Lung microvascular endothelial cell (primary cell): Measurements from ENCODE around the gene JUP. TPM values are rescaled to one million over a fixed set of nuclear protein-coding genes. Genes with fewer than 3 reads are reported as not detected.
"Not testable (repeated sequence)": the region's sequence is repeated elsewhere in the genome, so short reads cannot be mapped to it uniquely, and the experiment has no call there.

Experiments
- DNase-seq, 2 donors: peaks; one replicate each; pipeline versions ENCODE4 v3.0.0 to v3.0.0-alpha.2; 2010; ENCODE audit warnings: low read depth in 2 of 2
- total RNA-seq: library from RNA; depleted of rRNA; stranded (reverse); fragments of >200 nt; gene quantifications from 2 replicates; pipeline ENCODE4 v1.2.1, GENCODE V29; 2014

The JUP gene
- total RNA-seq = 216 and 333 TPM in 2 replicates

- DNase-seq = peak; percentile 100
Measured at GRCh38 chr17:41786227-41787020, at the start of gene JUP. JUP (minus strand) TSS chr17:41786711; CDS start chr17:41771854, 14,857 bp downstream.

GRCh38 chr17:41835800-41836549 is 49.5 kb upstream of the JUP start, which contains the start of gene NT5C3B:
NT5C3B (minus strand) TSS chr17:41836232; CDS start chr17:41836193, 39 bp downstream.
- peak; percentile 49 to 67 for DNase-seq

DNA sequence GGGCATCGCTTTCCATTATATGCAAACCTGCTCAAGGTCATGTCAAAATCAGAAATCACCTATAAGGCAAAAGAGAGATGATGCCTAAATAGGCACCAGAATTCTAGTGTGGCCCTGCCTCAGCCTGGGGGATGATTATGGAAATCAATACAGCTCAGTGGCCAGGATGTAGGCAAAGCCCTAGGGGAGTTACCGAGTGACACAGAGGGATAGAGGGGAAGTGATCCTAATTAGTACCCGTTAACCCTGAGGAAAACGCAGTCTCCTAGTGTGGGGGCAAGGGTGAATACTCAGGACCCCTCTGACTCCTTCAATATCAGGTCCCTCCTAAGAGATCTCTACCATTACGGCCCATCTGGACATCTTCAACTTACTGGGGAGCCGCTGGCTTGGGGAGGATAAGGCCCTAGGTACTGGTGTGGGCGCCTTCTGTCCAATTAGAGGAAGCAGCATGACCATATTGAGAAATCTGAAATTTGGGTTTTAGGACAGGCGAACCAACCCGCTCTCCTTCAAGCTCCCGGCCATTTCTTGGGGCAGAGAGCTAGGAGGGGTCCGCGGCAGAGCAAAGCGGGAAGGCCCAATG is 48.8 kb upstream of the JUP start:
- DNase-seq = peak in 1 of 2 donors; percentile 7

- not testable (repeated sequence) for DNase-seq
Measured at GRCh38 chr17:41829961-41830360, 43.5 kb upstream of the JUP start.

- DNase-seq = no peak
Measured at GRCh38 chr17:41825175-41825845, 38.8 kb upstream of the JUP start.

GRCh38 chr17:41824086-41824485 is 37.6 kb upstream of the JUP start:
- DNase-seq = no peak

- DNase-seq = no peak
Measured at GRCh38 chr17:41823580-41823979, 37.1 kb upstream of the JUP start.

DNA sequence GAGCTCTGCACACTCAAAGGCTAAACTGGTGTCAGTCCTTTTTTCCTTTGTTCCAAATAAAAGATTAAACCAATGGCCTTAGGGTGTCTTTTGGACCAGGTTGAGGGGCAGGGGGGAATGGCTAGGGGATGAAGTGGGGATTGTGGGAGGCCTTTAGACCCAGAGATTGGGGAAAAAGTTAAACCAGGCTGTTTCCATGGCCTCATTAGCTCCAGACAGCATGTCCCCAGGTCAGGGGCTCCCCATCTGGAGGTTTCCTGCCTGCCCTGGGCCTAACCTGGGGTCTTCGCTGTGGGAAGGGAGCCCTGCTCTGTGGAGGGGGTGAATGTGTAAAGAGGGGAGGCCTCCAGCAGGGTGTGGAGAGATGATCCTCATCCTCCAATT is 36.6 kb upstream of the JUP start:
- no peak for DNase-seq

DNA sequence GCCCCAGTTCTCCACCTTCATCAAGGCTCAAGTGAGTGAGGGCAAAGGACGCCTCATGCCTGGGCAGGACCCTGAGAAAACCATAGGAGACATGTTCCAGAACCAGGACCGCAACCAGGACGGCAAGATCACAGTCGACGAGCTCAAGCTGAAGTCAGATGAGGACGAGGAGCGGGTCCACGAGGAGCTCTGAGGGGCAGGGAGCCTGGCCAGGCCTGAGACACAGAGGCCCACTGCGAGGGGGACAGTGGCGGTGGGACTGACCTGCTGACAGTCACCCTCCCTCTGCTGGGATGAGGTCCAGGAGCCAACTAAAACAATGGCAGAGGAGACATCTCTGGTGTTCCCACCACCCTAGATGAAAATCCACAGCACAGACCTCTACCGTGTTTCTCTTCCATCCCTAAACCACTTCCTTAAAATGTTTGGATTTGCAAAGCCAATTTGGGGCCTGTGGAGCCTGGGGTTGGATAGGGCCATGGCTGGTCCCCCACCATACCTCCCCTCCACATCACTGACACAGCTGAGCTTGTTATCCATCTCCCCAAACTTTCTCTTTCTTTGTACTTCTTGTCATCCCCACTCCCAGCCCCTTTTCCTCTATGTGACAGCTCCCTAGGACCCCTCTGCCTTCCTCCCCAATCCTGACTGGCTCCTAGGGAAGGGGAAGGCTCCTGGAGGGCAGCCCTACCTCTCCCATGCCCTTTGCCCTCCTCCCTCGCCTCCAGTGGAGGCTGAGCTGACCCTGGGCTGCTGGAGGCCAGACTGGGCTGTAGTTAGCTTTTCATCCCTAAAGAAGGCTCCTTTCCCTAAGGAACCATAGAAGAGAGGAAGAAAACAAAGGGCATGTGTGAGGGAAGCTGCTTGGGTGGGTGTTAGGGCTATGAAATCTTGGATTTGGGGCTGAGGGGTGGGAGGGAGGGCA is 36.0 kb upstream of the JUP start:
- no peak for DNase-seq

GRCh38 chr17:41821776-41822175 is 35.3 kb upstream of the JUP start:
- no peak for DNase-seq

GRCh38 chr17:41818024-41818423 is 31.5 kb upstream of the JUP start:
- no peak for DNase-seq

GRCh38 chr17:41816637-41817320 is 30.3 kb upstream of the JUP start:
- DNase-seq = no peak

DNA sequence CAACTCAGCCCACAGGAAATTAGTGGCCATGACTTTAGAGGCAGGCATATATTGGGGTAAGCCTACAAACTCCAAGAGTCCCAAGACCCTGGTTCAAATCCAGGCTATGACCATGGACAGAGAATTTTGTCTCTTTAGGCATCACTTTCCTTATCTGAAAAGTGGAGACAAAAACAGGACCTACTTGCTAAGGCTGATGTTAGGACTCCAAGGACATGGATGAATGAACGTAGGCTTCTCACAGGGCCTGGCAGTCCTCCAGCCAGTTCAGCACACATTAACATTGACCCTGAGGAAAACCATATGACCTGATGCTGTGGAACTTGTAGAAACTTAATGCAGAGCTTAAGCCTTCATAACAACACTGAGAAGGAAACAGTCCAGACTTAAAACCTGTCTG is 27.7 kb upstream of the JUP start:
- DNase-seq = no peak

GRCh38 chr17:41813699-41814124 is 27.2 kb upstream of the JUP start:
- no peak for DNase-seq

DNA sequence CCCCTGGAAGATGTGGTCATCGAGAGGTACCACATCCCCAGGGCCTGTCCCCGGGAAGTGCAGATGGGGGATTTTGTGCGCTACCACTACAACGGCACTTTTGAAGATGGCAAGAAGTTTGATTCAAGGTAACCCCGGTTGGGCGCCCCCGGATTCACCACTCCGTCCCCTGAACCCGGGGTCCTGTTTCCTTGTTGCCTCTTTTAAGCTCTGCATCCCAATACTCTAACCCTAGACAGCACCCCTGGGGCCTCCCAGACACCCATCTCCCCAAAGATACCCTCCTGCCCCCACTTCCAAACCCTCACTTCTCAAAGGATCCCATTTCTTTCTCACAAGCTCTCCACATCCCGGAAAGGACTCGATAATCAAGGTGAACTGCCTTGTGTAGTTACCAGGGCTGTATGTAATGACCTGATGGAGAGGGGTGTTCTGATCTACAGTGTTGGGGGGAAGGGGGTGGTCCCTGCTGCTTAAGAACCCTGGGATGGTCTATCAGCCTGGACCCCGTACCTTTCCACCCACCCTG is 26.7 kb upstream of the JUP start:
- DNase-seq = no peak

- DNase-seq = peak; percentile 74 to 75
Measured at GRCh38 chr17:41812381-41813151, 26.1 kb upstream of the JUP start, which contains the start of gene FKBP10. FKBP10 (plus strand) TSS chr17:41813004; CDS start chr17:41813035, 31 bp downstream.

DNA sequence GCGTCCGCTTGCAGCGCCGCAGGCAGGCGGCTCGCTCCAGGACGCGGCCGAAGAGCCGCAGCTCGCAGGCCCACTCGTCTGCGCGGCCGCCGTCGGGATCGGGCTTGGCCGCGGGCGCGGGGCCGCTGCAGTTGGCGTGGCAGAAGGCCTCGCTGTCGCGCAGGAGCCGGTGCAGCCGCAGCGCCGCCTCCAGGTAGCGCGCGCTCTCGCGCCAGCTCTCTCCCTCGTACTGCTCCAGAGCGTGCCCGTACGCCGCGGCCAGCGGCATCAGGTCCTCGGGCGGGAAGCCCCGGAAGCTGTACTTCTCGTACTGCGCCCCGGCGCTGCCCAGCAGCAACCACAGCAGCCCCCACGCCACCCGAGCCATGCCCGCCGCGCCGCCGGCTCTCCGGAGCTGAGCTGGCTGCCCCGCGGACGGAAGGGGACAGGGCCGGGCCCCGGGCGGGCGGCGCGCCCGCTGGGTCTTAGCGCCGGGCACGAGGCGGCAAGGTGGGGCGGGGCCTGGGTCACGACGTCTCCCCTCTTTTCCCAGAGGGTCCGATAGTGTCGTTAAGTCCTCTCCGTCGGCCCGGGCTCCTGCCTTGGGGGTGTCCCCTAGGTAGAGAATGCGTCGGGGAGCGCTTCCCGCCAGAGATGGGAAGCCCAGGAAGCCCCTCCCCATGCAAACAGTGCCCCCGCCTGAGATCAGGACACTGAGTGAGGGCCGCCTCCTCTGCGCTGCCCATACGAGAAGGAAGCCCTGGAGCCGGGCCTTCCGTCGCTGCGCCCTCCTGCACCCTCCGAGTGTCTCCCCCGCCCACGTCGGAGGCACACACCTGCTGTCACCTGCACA is 25.3 kb upstream of the JUP start, which contains the start of gene P3H4:
TSS of gene P3H4 (minus strand) at position 401 of the 832 bp plus-strand sequence. CDS start at position 367, 34 bp downstream.
- DNase-seq = peak; percentile 81 to 88
